HG03025 (cell line): Measurements from ENCODE around the gene ZBED4.

ENCODE experiments used
- ATAC-seq: cut with Tn5 transposase; IDR thresholded peaks from one replicate; pipeline ENCODE4 v1.9.1; 2021; ENCODE audit warnings: mild to moderate bottlenecking, moderate library complexity; ENCODE audit not compliant: unreplicated experiment, low FRiP score

The ZBED4 gene

DNA sequence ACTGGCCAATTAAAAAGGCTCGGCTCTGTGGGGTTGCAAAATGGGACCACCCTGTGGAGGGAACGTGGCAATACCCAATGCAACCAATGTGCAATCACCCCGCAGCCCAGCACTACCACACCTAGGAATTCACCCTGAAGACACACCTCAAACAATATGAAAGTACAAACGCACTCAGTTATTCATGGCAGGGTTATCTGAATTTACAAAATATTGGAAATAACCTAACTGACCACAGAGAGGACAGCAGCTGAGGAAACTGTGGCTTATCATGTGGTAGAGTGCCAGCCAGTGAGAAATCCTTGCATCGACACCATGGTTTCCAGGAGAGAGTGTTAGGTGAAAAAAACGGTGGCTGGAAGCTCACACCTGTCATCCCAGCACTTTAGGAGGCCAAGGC is 45.9 kb downstream of the ZBED4 start:
- ATAC-seq: no peak

DNA sequence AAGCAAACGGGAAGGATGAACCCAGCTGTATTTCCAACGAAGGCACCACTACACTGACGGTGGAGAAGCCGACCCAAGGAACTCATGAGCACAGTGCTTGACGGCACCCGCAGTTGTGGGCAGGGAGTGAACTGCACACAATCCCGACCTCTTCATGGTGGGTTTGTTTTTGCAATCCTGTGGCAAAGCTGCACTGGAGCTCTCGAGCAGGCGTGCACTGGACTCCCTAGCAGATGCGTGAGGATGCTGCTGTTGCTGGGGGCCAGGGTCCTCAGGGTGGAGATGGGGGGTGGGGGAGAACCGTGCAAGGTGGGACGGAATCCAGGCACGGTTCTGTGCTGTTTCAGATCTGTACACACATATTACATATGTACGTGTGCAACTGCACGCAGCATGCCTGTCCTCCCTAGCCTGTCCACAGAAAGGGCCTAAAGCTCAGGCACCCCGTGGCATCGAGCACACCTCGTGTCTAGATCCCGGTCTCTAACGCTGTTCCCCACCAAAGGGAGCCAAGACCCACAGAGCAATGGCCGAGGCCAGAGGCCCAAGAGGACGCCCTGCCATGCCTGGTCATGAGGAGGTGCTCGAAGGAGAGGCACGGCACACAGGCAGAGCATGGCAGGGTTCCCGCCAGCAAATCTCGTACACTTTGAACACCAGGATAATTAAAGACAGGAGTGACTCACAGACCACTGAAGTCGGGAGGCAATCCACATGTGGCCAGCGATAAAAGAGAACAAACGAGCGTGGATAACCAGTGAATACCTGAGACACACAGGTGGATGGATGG is 47.0 kb downstream of the ZBED4 start:
- no peak for ATAC-seq

DNA sequence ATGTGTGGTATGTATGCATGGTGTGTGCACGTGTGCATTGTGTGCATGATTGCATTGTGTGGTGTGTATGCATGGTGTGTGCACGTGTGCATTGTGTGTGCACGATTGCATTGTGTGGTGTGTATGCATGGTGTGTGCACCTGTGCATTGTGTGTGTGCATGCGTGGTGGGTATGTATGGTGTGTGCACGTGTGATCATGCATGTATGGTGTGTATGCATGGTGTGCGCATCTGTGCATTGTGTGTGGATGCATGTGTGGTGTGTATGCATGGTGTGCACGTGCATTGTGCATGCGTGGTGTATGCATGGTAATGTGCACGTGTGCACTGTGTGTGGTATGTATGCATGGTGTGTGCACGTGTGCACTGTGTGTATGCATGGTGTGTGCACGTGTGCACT is 47.8 kb downstream of the ZBED4 start:
- ATAC-seq: no peak

DNA sequence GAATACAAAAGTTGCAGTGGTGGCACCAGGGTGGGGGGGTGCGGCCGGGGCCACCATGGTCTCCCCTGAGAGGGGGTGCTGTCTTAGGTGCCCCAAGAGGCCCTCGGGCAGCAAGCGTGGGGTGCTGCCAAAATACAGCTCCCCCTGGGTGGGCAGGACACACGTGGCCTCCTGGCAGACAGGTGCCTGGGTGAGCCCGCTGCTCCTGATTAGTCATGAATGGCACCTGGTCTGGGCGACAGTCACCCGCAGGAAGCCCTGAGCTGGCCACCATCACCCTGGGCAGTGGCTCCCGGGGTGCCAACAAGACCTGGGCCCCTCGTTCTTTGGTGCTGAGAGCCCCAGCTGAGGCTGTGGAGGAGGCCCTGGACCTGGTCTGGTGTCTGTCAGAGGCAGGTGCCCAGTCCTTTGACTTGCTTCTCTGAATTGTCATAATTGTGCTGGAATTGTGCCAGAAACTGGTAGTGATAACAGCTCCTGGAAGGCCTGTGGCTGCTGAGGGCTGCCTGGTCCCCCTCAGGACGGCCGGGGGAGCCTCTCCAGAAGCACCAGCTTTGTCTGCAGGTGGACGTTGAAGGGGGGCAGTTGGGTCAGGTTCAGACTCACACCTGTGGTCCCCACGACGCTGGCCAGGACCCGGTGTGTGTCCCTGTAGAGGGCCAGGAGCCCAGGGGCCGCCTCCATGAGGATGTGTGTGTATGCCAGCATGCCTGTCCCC is 49.8 kb downstream of the ZBED4 start:
- ATAC-seq: no peak

DNA sequence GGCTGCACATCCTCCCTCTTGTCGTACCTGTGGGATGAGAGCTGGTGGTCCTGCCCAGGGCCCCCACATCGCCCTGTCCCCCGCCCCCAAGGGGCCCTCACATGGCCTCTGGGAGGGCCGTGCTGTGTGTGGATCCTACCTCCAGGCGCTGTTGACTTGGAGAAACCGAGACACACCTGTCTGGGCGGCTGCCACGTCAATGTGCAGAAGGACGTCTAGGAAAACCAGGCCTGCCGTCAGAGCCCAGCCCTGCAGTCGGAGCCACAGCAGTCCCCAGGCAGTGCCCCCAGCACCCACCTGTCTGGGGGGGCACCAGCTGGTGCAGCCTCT is 50.4 kb downstream of the ZBED4 start:
- ATAC-seq: no peak

DNA sequence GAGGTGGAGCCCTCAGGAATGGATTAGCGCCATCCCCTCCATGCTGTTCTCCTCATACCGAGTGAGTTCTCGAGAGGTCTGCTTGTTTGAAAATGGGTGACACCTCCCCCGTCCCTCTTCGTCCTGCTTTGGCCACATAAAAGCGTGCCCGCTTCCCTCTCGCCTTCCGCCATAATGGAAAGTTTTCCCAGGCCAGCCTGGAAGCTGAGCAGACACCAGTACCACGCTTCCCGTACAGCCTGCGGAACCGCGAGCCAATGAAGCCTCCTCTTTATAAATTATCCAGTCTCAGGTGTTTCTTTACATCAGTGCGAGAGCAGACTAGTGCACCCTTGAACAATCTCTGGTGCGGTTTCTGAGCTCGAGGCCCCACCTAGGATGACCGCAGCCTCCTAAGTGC is 51.8 kb downstream of the ZBED4 start:
- no peak for ATAC-seq

DNA sequence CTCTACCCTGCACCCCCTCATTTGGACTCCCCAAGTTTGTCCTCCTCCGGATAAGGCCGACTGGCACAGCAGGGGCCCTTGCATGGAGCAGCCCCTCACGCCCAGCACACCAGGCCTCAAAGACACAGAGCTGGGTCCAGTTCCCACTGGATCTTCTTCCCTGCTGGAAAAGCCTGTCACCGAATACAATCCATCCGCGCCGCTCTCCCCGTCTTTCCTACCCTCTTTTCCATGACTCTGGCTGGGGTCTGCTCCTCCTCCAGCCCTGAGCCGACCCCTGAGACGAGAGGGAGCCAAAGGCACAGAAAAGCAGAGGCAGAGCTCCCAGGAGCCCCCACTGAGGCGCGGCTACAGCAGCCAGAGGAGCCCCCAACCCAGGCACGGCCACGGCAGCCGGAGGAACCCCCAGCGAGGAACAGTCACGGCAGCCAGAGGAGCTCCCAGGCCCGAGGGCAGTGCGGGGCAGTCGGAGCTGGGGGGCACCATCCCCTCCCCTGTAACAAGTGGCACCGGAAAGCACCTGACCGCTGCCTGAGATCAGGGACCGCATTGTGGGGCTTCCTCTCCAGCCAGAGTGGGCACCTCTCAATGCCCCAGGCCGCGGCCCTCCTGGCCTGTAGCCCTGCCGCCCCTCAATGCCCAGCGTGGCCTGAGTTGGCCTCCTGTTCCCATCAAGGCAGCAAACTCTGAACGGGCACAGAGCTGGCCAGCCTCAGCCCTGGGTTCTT is 52.6 kb downstream of the ZBED4 start:
- ATAC-seq: no peak

DNA sequence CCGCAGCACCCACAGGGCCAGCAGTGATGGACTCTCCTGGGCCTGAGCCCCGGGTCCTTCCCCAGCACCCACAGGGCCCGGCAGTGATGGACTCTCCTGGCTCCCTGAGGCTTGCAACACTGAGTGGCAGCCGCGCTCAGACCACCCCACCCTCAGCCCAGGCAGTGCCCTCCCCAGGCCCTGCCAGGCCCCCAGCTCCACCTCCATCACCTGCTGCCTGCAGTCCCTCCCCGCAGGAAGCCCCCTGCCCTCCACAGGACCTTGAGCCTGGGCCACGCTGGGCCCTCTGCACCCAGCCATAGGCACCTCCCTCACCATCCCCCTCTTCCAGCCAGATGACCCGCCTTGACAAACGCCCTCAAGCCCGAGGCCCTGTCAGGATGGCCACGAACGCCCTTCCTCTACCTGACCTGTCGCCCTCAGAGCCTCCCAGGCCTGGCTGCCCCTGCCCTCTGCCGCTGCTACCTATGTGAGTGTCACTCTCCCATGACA is 53.2 kb downstream of the ZBED4 start:
- ATAC-seq: no peak

DNA sequence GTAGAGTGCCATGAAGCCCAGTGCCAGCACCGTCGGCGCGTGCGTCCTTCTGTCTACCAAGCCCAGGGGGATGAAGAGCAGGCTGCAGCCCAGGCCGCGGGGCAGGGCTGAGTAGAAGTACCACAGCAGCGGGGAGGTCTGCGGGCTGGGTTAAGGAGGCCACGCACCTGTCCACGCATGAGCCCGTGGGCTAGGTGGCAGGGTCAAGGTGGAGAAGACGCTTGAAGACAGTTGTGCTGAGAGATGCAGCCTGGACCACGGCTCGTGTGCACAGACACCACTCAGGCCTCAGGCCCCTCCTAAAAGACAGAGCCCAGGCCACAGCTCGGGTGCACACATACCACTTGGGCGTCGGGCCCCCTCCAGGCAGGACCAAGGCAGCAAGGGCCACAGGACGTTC is 54.2 kb downstream of the ZBED4 start:
- ATAC-seq: no peak

DNA sequence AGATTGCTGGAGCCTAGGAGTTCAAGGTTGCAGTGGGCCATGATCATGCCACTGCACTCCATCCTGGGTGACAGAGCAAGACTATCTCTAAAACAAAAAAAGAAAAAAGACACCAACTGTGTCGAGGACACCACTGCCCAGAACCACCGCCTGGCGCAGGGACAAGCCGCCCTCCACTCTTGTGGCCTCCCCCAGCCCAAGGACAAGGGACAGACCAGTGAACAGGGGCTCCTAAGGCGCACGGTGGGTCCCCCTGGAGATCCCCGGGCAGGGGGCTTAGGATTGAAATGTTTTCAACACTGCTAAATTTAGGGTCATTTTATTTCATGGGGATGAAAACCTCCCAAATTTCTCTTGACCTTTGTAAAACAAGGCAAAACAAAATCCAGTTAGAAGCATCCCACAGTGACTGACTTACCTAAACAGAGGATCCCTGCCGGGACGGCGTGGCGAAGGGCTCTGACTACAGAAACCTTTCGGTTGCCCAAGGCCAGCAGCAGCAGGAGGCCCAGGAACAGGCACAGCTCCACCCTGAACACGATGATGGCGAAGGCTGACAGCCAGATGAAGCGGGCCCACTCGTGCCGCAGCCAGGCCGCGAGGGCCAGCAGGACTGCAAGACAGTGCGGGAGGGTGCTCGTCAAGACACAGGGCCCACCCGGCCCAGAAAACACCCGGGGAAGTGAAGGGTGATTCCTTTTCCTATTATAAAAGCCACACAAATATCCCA is 56.0 kb downstream of the ZBED4 start:
- no peak for ATAC-seq

DNA sequence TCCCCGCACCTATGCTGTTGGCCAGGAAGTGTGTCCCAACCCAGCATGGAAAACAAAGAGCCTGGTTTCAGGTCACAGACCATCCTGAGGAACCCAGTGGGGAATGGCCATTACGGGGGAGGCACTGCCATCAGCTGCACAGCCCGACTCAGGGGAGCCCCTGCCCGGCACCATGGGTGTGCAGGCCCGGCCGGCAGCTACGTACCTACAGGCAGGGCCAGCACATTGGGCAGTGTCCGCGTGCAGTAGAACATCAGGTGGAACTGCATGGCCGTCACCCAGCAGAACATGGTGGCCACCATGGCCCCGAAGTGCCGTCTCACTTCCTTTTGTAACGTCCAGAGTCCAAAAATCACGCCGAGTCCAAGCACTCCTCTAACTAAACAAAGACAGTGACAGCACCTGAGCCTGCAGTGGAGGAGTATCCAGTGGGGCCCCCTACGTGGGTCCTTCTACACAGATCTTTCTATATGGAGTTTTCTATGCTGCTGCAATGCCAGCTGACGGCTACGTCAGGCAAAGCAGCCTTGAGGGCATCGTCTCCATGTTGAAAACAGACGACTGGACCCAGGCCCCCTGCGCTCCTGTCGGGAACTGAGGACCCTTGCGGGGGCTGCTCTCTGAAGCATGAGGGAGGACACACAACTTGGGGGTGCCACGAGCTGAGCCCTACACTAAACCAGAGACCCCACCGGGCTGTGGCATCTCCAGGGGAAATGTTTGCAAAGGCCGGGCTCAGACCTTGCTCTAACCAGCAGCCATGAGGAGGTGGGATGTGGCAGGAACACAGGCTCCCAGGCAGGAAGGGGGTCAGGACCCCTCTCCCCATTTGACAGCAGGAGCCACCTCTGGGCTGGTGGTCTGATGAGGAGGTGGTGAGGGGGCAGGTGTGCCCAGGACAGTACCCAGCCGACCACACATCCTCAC is 56.8 kb downstream of the ZBED4 start:
- ATAC-seq: no peak

DNA sequence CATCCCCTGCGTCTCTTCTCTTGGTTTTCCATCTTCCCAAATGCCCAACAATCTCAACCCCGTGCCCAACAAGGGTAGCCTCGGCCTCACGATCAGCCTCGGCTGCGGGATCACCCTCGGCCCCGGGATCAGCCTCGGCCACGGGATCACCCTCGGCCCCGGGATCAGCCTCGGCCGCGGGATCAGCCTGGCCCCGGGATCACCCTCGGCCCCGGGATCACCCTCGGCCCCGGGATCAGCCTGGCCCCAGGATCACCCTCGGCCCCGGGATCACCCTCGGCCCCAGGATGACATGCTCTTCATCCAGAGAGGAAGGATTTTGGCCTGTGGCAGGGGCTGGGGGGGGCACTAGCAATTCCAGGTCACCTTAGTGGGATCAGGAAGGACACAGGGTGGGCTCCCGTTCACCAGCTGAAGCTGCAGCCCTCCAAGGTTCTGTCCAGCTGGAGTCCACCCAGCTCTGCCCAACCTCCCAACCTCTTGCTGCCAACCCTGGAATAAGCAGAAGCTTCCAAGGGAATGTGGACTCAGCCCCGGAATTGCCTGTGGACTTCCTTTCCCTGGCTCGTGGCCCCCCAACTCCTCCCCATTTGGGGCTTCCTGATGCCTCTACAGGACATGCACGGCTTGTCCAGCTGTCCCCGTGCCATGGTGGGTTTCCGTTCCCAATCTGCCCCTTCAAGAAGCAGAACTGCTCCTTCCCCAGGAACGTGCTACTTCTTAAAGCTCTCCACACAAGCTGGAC is 58.4 kb downstream of the ZBED4 start:
- ATAC-seq: no peak

DNA sequence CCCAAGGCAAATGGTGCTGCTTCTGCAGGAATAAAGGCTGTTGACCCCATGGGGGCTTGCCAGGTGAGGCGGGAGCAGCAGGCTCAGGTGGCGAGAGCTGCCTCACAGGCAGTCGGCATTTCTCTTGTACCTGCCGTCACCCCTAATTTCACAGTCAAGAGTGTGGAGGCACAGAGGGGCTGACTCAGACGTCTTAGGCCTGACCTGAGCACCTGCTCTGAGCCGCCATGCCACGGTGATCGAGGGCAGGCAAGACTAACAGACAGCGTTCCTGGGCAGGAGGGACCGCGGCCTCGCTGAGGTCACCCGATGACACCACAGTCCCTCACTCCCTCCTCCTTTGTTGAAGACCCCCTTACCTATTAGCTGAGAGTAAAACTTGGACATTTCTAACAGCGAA is 59.4 kb downstream of the ZBED4 start:
- ATAC-seq: no peak

DNA sequence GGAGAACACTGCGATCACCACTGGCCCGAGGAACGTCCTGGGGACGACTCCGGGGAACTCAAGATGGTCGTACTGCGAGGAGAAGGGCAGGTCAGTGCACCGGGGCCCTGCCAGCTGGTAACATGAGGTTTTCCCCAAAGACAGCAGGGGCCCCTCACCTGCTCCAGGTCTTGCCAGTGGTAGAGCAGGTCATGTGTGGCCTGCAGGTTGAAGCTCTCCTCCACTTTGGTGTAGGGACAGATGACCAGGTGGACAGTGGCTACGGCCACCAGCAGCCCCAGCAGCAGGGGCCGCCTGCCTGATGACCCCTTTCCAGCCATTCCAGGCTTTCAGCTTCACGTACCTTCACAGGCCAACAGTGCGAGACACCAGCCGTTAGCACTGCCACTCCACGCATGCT is 59.8 kb downstream of the ZBED4 start:
- ATAC-seq: no peak

DNA sequence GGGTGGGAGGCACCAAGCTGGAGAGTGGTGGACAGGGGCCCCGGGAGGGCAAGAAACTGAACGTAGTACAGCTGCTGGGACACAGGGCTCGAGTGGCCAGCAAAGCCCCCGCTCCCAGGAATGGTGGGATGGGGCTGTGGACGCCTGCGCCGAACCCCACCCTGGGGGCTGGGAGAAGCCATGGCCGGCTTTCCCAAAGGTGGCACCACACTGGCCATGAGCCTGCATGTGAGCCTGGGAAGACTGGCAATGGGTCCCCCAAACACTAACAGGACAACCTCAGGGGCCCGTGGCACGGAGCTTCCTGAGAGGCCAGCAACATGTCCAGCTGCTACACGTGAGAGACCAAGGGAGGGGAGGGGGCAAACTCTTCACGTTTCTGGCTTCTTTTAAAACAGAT is 60.6 kb downstream of the ZBED4 start:
- ATAC-seq: no peak

DNA sequence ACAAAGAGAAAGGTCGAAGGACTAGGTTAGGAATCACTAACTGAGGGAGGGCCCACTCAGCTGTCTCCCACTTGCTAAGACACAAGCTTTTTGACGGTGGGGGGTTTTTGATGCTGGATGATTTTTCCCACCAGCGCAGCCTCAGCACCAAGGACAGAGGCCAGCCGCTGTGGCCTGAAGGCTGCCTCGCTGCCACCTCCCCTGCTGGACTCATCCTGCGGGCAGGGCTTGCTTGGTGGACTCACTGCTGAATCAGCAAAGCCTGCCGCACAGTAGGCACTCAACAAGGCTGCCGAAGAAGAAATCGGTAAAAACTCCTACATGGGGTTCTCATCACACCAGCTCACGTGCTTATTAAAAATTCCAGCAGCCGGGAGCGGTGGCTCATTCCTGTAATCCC is 62.0 kb downstream of the ZBED4 start:
- no peak for ATAC-seq

DNA sequence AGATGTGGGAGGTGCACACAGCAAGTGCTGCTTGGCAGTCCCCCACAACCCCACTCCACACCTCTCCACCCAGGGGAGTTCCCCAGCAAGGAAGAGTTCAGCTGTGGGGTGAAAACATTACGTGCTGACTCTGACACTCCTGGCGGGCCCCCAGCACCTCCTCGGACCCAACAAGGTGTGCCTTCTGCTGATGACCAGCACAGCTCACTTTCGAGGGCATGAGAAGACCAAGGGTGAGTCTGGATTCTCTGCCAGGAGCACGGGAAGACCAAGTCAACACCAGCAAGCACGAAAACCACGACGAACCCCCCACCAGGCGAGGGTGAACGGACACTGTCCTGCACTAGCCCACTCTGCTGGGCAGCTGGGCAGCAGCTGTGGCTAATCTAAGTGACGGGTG is 63.2 kb downstream of the ZBED4 start:
- no peak for ATAC-seq

DNA sequence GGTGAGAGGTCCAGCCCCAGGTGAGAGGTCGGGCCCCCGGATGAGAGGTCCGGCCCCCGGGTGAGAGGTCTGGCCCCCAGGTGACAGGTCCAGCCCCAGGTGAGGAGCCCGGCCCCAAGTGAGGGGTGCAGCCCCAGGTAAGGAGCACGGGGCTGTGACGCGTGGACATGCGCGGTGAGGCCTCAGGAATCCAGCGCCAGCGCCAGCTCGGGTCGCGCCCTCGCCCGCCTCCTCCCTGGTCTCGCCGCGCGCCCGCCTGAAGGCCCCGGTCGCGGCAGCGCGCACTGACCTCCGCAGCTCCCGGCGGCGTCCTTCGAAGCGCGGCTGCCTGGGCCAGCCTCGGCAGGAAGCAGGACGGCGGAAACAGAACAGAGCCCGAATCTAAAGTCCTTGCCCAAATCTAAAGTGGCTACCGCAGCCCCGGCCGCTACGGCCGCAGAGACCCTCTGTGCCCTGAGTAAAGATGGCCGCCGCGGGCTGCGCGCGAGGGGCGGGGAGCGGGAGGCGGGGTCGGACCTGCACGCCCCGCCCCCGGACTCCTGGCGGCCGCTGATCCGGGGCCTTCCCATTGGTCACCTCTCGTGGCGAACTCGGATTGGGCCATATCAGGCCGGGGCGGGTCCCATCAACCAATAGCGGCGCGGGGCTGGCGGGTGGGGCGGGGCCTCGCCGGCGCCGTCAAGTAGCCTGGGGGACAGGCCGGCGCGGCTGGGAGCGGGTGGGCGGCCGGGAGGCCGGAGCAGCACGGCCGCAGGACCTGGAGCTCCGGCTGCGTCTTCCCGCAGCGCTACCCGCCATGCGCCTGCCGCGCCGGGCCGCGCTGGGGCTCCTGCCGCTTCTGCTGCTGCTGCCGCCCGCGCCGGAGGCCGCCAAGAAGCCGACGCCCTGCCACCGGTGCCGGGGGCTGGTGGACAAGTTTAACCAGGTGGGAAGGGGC is 64.6 kb downstream of the ZBED4 start, which contains the start of the genes ALG12 and CRELD2:
TSS of gene ALG12 (minus strand) at position 465 of the 937 bp plus-strand sequence. CDS start 4,673 bp downstream, outside the sequence.
TSS of gene CRELD2 (plus strand) at position 661 of the 937 bp plus-strand sequence. CDS start at position 797, 136 bp downstream.
- ATAC-seq: peak; percentile 69
